Measurements from ENCODE around the gene UCP2. TPM values are rescaled to one million over a fixed set of nuclear protein-coding genes. Genes with fewer than 3 reads are reported as not detected.
A peak's percentile ranks its signal among the peaks of the same experiment; 100 is the strongest.

UCP2 gene
- total RNA-seq, 3 donors from 2014 or later (not counting 1 experiment from before 2014, with no cell fraction given) = 463 to 946 (median 562) TPM

GRCh38 chr11:73931039-73931645 is 51.5 kb downstream of the UCP2 start:
- Mint-ChIP-seq H3K4me1 (no peaks in the 10 kb centered on the region), H3K27ac (no peak overlapping the region), H3K9me3 (no peaks in the 10 kb centered on the region), H3K4me3 (no peak overlapping the region), H3K36me3 (no peaks in the 10 kb centered on the region), H3K27me3 (ENCODE audit: low read depth in 2 of 2) (no peaks in the 10 kb centered on the region)
- no peaks in the 10 kb centered on the region for H3K4me1 ChIP-seq (ENCODE audit: control insufficient read depth, insufficient read depth, low read length)
- DNase-seq (peak in 1 of 2 donors; percentile 31), ATAC-seq (no peak)
- H3K9me3 ChIP-seq (ENCODE audit: control insufficient read depth, insufficient read depth, low read length) = no peaks in the 10 kb centered on the region
- peaks cover 32% of the 10 kb centered on the region for H3K36me3 ChIP-seq (ENCODE audit: control insufficient read depth, insufficient read depth, low read length)
- WGBS (ENCODE audit: insufficient coverage) = 82% methylated on average over 7 of the region's 7 CpGs
- no peak overlapping the region for H3K4me3 ChIP-seq (ENCODE audit: low read length)
- no peaks in the 10 kb centered on the region for H3K27me3 ChIP-seq (ENCODE audit: control insufficient read depth, insufficient read depth, low read length)
- no peak overlapping the region for H3K27ac ChIP-seq (ENCODE audit: low read length)
- no peak for TF ChIP-seq CTCF (IDR thresholded peaks at IDR 0.05)
- intact Hi-C loops (cut with micrococcal nuclease) = no loop called here

- H3K27me3 Mint-ChIP-seq (ENCODE audit: low read depth in 2 of 2) = no peaks in the 10 kb centered on the region
- no peaks in the 10 kb centered on the region for H3K9me3 Mint-ChIP-seq
- Histone ChIP-seq H3K27ac (ENCODE audit: low read length) (no peak overlapping the region), H3K4me1 (ENCODE audit: control insufficient read depth, insufficient read depth, low read length) (no peaks in the 10 kb centered on the region), H3K4me3 (ENCODE audit: low read length) (no peak overlapping the region), H3K9me3 (ENCODE audit: control insufficient read depth, insufficient read depth, low read length) (no peaks in the 10 kb centered on the region), H3K36me3 (ENCODE audit: control insufficient read depth, insufficient read depth, low read length) (peaks cover 36% of the 10 kb centered on the region), H3K27me3 (ENCODE audit: control insufficient read depth, insufficient read depth, low read length) (no peaks in the 10 kb centered on the region)
- ATAC-seq (no peak), DNase-seq (no peak)
- no peak overlapping the region for H3K27ac Mint-ChIP-seq
- H3K4me3 Mint-ChIP-seq = no peak overlapping the region
- 100% methylated on average over 2 of the region's 2 CpGs for WGBS (ENCODE audit: insufficient coverage)
- H3K4me1 Mint-ChIP-seq = no peaks in the 10 kb centered on the region
- no peak for TF ChIP-seq CTCF (IDR thresholded peaks at IDR 0.05)
- no peaks in the 10 kb centered on the region for H3K36me3 Mint-ChIP-seq
- intact Hi-C loops (cut with micrococcal nuclease) = no loop called here
These were observed 53.3 kb downstream of the UCP2 start for GRCh38 chr11:73929388-73929787.

Other genes with a start within 250 kb of the UCP2 start
- gene RAB6A, start 221.8 kb downstream of the UCP2 start, total RNA-seq = 100 to 1,000 TPM in 1 of 3 donors, 10 to 100 TPM in 2; 72.2 to 107 (median 97.7) TPM
- 10 to 100 TPM; 19.5 to 24.9 (median 21.2) TPM for gene MRPL48, start 195.0 kb downstream of the UCP2 start, total RNA-seq
- gene COA4, start 106.0 kb downstream of the UCP2 start, total RNA-seq = 10 to 100 TPM; 23.0 to 32.9 (median 26.0) TPM
- 10 to 100 TPM; 12.0 to 14.9 (median 13.7) TPM for gene PAAF1, start 105.8 kb downstream of the UCP2 start, total RNA-seq
- under 1 TPM in 1 of 3 donors, not detected in 2; 0.45 TPM for gene DNAJB13, start 31.8 kb downstream of the UCP2 start, total RNA-seq
- 1 to 10 TPM; 7.8 to 8.6 (median 8.5) TPM for gene UCP3, start 26.2 kb upstream of the UCP2 start, total RNA-seq
- 10 to 100 TPM; 55.0 to 67.6 (median 58.1) TPM for gene C2CD3, start 188.2 kb upstream of the UCP2 start, total RNA-seq
- gene PPME1, start 188.4 kb upstream of the UCP2 start, total RNA-seq = 10 to 100 TPM; 15.6 to 18.5 (median 16.9) TPM

Data from natural killer cell (primary cell).